Measurements from ENCODE around the gene RCAN2. TPM values are rescaled to one million over a fixed set of nuclear protein-coding genes. Genes with fewer than 3 reads are reported as not detected.
A peak's percentile ranks its signal among the peaks of the same experiment; 100 is the strongest.

RCAN2 gene
- total and polyA plus RNA-seq, 8 donors, result 1.7 to 19.0 (median 3.4) TPM

DNA sequence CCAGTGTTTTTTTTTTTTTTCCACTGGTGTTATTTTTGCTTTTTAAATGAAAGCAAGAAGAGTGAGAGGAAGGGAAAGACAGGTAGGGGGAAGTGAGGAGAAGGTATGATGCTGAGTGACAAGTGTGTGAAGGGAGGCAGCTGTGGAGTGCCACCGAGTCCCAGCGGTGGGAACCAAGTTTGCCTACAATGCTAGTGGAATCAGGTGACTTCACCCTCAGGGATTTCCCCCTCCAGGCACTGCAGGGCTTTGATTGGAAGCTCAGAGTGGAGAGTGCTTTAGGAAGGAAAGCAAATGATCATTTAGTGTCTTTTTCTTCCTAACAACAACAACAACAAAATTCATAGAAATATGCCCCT, 200.0 kb downstream of the RCAN2 start:
- TF ChIP-seq, protein P1, sequence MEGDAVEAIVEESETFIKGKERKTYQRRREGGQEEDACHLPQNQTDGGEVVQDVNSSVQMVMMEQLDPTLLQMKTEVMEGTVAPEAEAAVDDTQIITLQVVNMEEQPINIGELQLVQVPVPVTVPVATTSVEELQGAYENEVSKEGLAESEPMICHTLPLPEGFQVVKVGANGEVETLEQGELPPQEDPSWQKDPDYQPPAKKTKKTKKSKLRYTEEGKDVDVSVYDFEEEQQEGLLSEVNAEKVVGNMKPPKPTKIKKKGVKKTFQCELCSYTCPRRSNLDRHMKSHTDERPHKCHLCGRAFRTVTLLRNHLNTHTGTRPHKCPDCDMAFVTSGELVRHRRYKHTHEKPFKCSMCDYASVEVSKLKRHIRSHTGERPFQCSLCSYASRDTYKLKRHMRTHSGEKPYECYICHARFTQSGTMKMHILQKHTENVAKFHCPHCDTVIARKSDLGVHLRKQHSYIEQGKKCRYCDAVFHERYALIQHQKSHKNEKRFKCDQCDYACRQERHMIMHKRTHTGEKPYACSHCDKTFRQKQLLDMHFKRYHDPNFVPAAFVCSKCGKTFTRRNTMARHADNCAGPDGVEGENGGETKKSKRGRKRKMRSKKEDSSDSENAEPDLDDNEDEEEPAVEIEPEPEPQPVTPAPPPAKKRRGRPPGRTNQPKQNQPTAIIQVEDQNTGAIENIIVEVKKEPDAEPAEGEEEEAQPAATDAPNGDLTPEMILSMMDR (IDR thresholded peaks at IDR 0.05), result no peak
- intact Hi-C loops (cut with DNase I), result no loop called here
- ATAC-seq (peak in 3 of 4 donors; percentile 32 to 90 (median 69)), DNase-seq (peak in 2 of 6 donors; percentile 11 to 47), FAIRE-seq (no peak)
- H3K27ac ChIP-seq, result no peak overlapping the region
- no peaks in the 10 kb centered on the region for H3K27me3 ChIP-seq
- no peaks in the 10 kb centered on the region for H3K9me3 ChIP-seq
- WGBS, 2 donors, result 8 to 16% methylated on average over 2 of the region's 2 CpGs
- H3K36me3 ChIP-seq, result no peaks in the 10 kb centered on the region
- peaks cover 0 to 9% (median 0%) of the 10 kb centered on the region in 3 donors for H3K4me1 ChIP-seq
- H3K4me3 ChIP-seq, result no peak overlapping the region

DNA sequence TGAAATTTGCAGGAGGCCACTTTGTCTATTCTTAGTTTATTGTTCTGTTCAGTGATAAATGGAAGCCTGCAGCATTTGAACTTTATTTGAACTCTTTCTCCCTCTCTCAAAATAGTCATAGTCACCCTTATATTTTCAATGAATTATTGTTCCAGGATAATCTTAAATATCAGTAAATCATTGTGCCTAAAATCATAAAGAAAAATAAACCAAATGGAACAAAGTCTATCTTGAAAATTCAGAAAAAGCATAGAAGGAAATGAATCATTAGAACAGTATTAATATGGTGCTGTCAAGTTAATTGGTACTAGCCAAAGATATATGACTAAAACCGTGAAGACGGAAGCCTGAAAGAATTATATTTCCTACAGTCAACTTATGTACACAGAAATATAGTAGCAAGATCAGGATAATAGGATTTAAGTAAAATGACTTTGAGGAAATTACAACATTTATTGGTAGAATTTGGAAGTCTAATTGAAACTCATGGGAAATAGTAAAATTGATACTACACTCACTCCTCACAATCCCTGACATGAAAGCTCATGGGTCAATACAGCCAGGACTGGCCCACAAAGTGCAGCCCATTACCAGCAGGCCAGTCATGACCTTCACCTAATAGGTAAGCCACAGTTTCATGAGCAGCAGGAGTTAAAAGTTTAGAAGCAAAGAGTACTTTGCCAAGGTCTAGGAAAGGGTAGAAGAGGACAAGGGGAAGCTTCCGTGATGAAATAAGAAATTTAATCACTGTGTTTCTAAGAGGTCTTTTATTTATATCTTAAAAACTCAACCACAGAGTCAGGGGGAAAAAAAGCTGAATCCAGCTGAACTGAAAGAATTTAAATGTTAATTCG, 200.6 kb downstream of the RCAN2 start:
- intact Hi-C loops (cut with DNase I), result no loop called here
- H3K4me3 ChIP-seq, result no peak overlapping the region
- H3K36me3 ChIP-seq, result no peaks in the 10 kb centered on the region
- no peaks in the 10 kb centered on the region for H3K9me3 ChIP-seq
- no peak overlapping the region for H3K27ac ChIP-seq
- FAIRE-seq, result no peak
- ATAC-seq, result no peak
- no peak for DNase-seq
- no peaks in the 10 kb centered on the region for H3K27me3 ChIP-seq
- TF ChIP-seq, protein P1 (IDR thresholded peaks at IDR 0.05), result no peak
- WGBS, 2 donors, result 47 to 61% methylated on average over 4 of the region's 4 CpGs
- H3K4me1 ChIP-seq, result peaks cover 0 to 9% (median 0%) of the 10 kb centered on the region in 3 donors

DNA sequence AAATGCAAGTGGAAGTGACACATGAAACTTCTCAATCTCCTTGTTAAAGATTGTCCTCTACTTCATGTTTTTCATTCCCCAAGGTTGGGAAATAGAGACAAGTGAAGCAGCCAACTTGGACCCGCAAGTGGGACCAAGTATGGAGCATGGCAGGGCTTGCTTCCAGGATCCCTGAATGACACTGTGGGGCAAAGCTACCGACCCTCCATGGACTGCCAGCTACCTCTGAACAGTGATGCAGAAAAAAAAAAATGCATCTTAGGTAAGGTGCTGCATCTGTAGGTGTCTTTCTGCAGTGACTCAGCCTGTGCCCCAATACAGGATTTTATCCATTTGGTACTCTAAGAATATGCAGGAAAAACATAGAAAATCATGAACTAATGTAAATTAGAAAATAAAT, 201.4 kb downstream of the RCAN2 start:
- 79 to 80% methylated on average over 2 of the region's 2 CpGs for WGBS, 2 donors
- ATAC-seq (no peak), DNase-seq (no peak), FAIRE-seq (no peak)
- Histone ChIP-seq H3K9me3 (no peaks in the 10 kb centered on the region), H3K36me3 (no peaks in the 10 kb centered on the region), H3K4me3 (no peak overlapping the region), H3K27me3 (no peaks in the 10 kb centered on the region), H3K4me1 (peaks cover 0 to 9% (median 0%) of the 10 kb centered on the region in 3 donors), H3K27ac (no peak overlapping the region)
- intact Hi-C loops (cut with DNase I), result no loop called here
- TF ChIP-seq, protein P1 (IDR thresholded peaks at IDR 0.05), result no peak

DNA sequence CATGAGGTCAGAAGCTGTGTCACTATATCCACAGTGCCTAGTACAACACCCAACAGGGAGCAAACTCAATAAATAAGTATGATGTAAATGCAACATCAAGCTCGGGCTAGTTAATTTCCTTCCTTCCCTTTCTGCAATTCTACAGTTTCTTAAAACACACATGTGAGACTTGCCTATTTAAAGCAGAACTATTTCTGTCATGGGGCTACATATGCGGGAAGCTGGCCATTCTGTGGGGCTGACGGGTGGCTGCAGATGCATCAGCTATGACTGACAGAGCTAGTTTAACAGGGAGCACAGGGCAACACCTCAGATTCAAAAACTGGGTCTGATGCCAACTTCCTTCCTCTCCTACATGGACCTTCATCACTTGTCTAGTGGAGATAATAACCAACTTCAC, 202.4 kb downstream of the RCAN2 start:
- TF ChIP-seq, protein P1 (IDR thresholded peaks at IDR 0.05), result no peak
- Histone ChIP-seq H3K4me3 (no peak overlapping the region), H3K27ac (no peak overlapping the region), H3K27me3 (no peaks in the 10 kb centered on the region), H3K9me3 (no peaks in the 10 kb centered on the region), H3K4me1 (peaks cover 0 to 9% (median 0%) of the 10 kb centered on the region in 3 donors), H3K36me3 (no peaks in the 10 kb centered on the region)
- DNase-seq, result no peak
- intact Hi-C loops (cut with DNase I), result no loop called here
- no peak for FAIRE-seq
- ATAC-seq, result no peak
- 84 to 89% methylated on average over 3 of the region's 3 CpGs for WGBS, 2 donors

DNA sequence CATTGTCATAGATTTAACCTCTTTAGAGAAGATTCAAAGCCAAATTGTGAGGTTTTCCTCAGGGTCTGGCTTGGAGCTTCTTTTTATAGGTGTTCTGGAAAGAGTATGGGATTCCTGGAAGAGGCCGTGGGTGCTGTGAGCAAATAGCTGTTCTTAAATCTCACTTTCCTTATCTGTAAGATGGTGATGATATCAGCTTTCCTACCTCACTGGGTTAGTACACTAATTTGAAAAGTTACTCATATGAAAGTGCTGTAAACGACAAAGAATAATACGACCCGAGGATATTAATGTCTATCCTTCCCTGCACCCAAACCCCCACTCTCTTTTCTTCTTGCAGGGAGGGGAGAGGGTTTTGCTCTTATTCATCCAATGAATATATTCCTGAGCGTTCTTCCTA, 203.6 kb downstream of the RCAN2 start:
- intact Hi-C loops (cut with DNase I), result no loop called here

More for the DNA sequence above, 203.6 kb downstream of the RCAN2 start:
- ATAC-seq (no peak), FAIRE-seq (no peak), DNase-seq (no peak)
- Histone ChIP-seq H3K27me3 (no peaks in the 10 kb centered on the region), H3K4me3 (no peak overlapping the region), H3K36me3 (no peaks in the 10 kb centered on the region), H3K9me3 (no peaks in the 10 kb centered on the region), H3K27ac (no peak overlapping the region), H3K4me1 (peaks cover 0 to 9% (median 0%) of the 10 kb centered on the region in 3 donors)
- TF ChIP-seq, protein P1 (IDR thresholded peaks at IDR 0.05), result no peak
- WGBS, 2 donors, result 93 to 96% methylated on average over 5 of the region's 5 CpGs

Data from pancreas (tissue), 10 donors.